GM23338 (cell line): ENCODE results near the gene MXRA5.

Experiments
- CREB1 ChIP-seq: fragments of 250-450 bp; sonication (Bioruptor Pico); IDR thresholded peaks from 2 replicates; pipeline ENCODE4 v1.5.0; 2020; ENCODE audit warnings: low read depth, mild to moderate bottlenecking, moderate library complexity
- EZH2 ChIP-seq: fragments of 200-600 bp; sonication (generic); IDR thresholded peaks from one replicate; pipeline ENCODE4 v1.8.0; 2017; ENCODE audit warnings: antibody characterized with exemption, mild to moderate bottlenecking, low read depth; ENCODE audit not compliant: unreplicated experiment
- JUNB ChIP-seq: IDR thresholded peaks from one replicate; pipeline ENCODE4 v1.6.1; 2016; ENCODE audit warnings: antibody characterized with exemption; ENCODE audit not compliant: unreplicated experiment
- POLR2AphosphoS5 ChIP-seq: IDR thresholded peaks from 2 replicates; pipeline ENCODE4 v1.6.1; 2016; ENCODE audit warnings: antibody characterized with exemption, low read depth
- ZNF114 ChIP-seq: fragments of 250-450 bp; sonication (Bioruptor Pico); IDR thresholded peaks from 2 replicates; pipeline ENCODE4 v1.5.0; 2020; ENCODE audit warnings: mild to moderate bottlenecking, moderate library complexity
- TF ChIP-seq, protein P1 (sequence below), 2 experiments: fragments of 200-600 bp in 1 of 2; sonication (generic) in 1 of 2; conservative IDR thresholded peaks; 2 replicates each; pipeline versions ENCODE4 v1.5.1 to v1.6.1; 2016 to 2017; ENCODE audit warnings: antibody characterized with exemption in 2 of 2, low read depth in 2 of 2, mild to moderate bottlenecking in 2 of 2, moderate library complexity in 1 of 2
- TF ChIP-seq, protein P2 (sequence below): IDR thresholded peaks from 2 replicates; pipeline ENCODE4 v1.6.1; 2016; ENCODE audit warnings: antibody characterized with exemption

DNA sequence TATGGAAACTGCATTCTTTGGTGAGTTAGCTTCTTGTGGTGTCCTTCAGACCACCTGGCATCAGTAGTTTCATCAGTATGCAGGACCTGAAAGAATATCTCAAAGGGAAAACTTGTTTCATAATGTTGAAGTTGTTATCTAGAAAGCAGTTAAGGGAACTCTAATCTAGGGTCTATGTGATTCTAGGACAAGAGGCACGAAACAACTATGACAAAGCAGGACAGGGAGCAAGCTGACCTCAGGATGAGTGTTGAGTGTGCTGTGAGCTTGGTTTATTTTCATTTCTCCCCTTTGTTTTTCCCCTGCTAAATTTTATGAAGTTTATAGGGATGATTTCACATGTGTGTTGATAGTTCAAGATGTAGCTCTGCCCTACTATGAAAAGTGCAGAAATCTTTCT is 65.7 kb downstream of the MXRA5 start:
- TF ChIP-seq, protein P1, sequence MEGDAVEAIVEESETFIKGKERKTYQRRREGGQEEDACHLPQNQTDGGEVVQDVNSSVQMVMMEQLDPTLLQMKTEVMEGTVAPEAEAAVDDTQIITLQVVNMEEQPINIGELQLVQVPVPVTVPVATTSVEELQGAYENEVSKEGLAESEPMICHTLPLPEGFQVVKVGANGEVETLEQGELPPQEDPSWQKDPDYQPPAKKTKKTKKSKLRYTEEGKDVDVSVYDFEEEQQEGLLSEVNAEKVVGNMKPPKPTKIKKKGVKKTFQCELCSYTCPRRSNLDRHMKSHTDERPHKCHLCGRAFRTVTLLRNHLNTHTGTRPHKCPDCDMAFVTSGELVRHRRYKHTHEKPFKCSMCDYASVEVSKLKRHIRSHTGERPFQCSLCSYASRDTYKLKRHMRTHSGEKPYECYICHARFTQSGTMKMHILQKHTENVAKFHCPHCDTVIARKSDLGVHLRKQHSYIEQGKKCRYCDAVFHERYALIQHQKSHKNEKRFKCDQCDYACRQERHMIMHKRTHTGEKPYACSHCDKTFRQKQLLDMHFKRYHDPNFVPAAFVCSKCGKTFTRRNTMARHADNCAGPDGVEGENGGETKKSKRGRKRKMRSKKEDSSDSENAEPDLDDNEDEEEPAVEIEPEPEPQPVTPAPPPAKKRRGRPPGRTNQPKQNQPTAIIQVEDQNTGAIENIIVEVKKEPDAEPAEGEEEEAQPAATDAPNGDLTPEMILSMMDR (conservative IDR thresholded peaks at IDR 0.05; ENCODE audit: low read depth in 2 of 2), result no peak
- TF ChIP-seq POLR2AphosphoS5 (no peak), EZH2 (no peak), CREB1 (CRISPR knock-in tag) (no peak), ZNF114 (CRISPR knock-in tag) (no peak), JUNB (no peak)
- TF ChIP-seq, protein P2, sequence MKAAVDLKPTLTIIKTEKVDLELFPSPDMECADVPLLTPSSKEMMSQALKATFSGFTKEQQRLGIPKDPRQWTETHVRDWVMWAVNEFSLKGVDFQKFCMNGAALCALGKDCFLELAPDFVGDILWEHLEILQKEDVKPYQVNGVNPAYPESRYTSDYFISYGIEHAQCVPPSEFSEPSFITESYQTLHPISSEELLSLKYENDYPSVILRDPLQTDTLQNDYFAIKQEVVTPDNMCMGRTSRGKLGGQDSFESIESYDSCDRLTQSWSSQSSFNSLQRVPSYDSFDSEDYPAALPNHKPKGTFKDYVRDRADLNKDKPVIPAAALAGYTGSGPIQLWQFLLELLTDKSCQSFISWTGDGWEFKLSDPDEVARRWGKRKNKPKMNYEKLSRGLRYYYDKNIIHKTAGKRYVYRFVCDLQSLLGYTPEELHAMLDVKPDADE, result no peak
